HG02759 (cell line): ENCODE results near the gene B3GAT3.
"Not testable (repeated sequence)": the region's sequence is repeated elsewhere in the genome, so short reads cannot be mapped to it uniquely, and the experiment has no call there.

ENCODE experiments used
- ATAC-seq: cut with Tn5 transposase; IDR thresholded peaks from one replicate; pipeline ENCODE4 v1.9.1; 2021; ENCODE audit warnings: mild to moderate bottlenecking, moderate library complexity; ENCODE audit not compliant: unreplicated experiment

B3GAT3 gene

DNA sequence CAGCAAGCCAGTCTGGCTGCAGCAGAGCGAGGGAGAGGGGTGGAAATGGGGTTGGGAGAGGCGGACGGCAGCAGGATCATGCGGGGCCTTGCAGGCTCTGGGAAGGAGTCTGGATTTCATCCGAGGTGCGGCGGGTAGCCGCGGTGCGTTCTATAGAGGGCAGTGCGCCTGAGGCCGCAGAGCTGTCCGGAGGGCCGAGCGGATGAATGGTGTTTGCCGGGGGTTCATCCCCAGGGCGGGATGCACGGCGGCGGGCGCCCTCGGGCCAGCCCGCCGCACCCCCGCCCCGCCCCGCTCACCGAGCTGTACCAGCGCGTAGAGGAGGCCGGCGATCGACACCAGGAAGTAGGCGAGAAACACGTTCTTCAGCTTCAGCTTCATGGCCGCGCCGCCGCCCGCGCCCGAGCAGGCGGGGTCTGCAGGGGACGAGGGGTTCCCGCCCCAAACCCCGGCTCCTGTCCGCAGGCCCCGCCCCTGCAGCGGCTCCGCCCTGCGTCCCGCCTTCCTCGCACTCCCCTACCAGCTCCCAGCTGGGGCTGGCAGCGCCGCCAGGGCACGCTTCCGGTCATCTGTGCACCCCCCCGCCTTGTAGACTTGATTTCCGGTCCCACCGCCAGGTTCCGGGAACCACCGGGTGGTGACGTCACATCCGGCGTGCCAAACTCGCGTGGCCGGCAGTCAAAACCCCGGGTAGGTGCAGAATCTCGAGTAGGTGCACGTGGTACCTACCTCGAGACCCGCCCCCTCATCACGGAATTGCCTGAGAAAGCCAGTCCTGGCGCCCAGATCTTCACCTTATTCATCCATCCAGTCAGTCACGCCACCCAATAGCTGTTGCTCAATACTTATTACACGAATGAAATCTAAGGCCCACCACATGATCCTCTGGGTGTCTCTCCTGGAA, at the start of gene B3GAT3:
Gene B3GAT3 (minus strand): TSS at position 420 of the 904 bp plus-strand sequence. CDS start 39 bp downstream, at position 381.
- peak; percentile 97 for ATAC-seq

DNA sequence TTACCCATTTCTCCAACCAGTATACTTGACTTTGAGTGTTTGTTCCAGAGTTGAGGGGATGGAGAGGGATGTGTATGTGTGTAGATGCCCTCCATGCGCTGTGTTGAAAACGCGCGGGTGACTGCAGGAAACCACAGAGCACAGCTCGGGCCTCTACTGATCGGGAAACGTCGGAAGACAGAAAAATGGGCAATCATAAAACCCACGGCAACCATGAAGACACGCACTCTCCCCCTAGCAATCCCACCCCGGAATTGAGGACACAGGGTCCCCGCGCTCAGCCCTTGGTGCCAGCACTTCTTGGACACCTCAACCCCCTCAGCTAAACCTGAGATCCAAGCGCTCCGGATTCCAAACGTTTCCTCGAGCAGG, 49.4 kb upstream of the B3GAT3 start:
- no peak for ATAC-seq

- ATAC-seq = no peak
Observed at GRCh38 chr11:62669420-62670161, 47.8 kb upstream of the B3GAT3 start.

DNA sequence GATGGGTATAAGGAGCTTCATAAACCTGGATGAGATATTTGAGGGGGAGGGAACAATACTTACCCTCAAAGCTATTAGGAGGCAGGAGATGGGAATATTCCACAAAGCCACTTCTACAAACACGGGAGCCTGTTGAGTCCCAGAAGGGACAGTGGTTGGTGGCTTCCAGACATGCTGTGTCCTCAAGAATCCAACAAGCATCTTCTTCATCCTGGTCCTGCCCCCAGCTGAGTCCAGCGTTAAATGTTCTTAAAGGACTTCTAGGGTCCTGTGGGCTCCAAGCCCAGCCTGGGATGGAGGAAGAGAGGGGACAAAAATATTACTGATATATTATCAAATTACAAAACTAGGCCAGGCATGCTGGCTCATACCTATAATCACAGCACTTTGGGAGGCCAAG, 45.7 kb upstream of the B3GAT3 start:
- ATAC-seq = no peak

DNA sequence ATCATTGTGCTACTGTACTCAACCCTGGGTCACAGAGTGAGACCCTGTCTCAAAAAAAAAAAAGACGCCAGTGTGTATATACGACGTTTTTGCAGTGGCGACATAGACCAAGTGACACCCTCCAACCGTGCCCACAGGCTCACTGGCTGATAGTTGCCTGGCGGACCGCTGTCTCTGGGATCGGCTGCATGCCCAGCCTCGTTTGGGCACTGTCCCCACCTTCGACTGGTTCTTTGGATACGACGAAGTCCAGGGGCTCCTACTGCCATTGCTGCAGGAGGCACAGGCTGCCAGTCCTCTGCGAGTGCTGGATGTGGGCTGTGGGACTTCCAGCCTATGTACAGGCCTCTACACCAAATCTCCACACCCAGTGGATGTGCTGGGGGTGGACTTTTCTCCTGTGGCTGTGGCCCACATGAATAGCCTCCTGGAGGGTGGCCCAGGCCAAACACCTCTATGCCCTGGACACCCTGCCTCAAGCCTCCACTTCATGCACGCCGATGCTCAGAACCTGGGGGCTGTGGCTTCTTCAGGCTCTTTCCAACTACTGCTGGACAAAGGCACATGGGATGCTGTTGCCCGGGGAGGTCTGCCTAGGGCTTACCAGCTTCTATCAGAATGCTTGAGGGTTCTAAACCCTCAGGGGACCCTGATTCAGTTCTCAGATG, 44.6 kb upstream of the B3GAT3 start:
- ATAC-seq = no peak

- ATAC-seq = peak; percentile 5
Observed at GRCh38 chr11:62665599-62666258, 43.9 kb upstream of the B3GAT3 start.

- ATAC-seq = peak; percentile 89
Observed at GRCh38 chr11:62665075-62665598, 43.4 kb upstream of the B3GAT3 start, which contains the start of the genes C11orf98 and CSKMT. Gene C11orf98 (minus strand): TSS chr11:62665210. CDS start chr11:62665169, 41 bp downstream. Gene CSKMT (plus strand): TSS chr11:62665312. CDS start chr11:62665880, 568 bp downstream.

GRCh38 chr11:62664405-62665074, 42.8 kb upstream of the B3GAT3 start:
- peak; percentile 17 for ATAC-seq

- ATAC-seq = no peak
Observed at GRCh38 chr11:62656796-62657429, 35.1 kb upstream of the B3GAT3 start.

- no peak for ATAC-seq
Observed at GRCh38 chr11:62654297-62654696, 32.5 kb upstream of the B3GAT3 start.

DNA sequence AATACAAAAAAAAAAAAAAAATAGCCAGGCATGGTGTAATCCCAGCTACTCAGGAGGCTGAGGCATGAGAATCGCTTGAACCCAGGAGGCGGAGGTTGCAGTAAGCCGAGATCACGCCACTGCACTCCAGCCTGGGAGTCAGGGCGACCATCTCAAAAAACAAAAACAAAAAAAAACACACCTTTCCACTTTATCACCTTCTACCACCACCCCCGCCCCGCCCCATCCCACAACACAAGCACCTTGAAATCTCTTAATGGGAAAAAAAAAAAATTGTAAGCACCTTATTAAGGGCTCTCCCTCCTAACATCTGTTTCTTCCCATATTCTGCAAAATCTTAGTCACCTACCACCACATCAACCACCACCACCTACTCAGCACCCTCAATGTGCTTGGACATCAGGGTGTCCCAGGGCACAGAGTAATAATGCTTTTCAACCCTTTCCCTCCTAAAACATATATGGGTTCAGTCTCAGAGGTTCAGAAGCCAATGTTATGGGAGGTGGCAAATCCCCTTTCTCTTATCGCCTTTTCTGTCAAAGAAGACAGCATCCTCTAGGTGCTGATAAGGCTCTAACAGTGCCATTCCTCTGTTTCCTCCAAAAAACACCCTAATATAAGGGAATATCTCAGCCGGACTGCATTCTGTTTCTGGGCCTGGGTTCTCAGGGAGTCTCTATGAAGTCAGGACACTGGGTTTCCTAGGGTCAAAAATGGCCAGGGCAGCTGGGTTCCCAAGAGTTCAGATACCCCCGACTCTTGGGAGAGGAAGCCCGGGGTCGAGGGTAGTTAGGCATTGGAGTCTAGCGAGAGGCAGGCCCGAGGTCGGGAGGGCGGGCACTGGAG, 30.6 kb upstream of the B3GAT3 start:
- no peak for ATAC-seq

GRCh38 chr11:62650283-62650682, 28.5 kb upstream of the B3GAT3 start:
- ATAC-seq = not testable (repeated sequence)

DNA sequence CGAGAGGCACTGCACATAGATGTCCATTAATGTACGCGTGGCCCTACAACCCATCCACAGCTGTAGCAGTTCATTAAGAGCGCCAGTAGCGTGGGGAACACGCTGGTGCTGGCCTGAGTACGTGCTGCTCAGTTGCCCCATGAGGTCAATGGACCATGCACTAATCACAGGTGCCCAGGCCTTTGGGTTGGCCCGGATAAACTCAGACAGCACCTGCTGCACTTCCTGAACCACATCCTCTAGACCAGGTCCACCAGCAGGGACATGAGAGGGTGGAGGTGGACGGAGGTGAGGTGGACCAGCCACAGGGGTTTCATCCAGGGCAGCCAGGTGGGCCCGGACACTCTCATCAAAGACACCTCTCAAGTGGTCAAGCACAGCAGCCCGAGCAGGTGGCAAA, 27.7 kb upstream of the B3GAT3 start:
- ATAC-seq = no peak

GRCh38 chr11:62648967-62649364, 27.2 kb upstream of the B3GAT3 start:
- no peak for ATAC-seq

DNA sequence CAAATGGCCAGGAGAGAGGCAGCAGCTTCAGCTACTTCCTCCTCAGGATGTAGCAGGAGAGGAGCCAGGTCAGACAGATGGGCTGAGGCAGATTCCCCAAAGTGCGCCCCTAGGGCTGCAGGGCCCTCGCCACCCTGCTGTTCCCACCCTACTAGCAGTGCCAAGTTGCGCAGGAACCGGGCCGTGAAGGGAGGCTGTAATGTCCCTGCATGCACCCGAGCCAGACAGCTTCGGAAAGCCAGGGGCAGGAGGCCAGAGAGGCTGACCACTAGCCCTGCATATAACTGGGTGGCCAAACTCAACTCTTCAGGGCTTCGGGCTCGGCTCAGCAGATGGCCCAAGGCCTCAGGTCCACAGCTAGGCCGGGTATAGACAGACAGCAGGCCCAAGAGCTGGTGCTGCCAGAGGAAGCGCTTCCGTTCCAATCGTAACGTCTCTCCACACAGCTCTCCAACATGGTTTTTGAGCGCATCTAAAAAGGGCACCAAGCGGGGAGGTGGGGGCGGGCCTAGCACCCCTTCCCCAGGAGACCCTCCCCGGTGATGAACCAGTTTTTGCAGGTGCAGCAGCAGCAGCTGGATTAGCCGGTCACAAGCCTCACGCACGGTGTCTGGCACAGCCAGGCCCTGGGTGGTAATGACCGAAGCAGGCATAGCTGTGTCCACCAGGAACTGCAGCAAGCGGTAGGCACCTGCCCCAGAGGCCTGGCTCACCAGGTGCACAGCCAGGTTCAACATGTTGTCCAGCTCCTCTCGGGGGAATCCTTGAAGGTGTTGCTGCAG, 26.6 kb upstream of the B3GAT3 start:
- no peak for ATAC-seq

DNA sequence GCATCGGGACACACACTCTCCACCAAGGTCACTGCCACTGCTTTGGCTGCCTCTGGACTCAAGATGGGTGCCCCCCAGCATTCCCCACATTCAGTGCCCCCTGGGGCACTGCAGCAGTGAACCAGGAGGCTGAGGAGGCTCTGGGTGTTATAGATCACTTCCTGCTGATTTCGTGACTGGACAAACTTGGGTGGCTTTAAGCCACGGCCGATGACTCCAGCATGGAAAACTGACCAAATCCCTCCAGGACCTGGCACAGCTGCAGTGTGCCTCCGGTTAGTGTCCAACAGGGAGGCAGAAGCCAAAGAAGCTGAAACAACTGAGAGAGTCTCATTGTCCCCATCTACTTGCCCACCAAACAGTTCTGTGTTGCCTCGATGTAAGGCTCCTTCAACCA, 25.8 kb upstream of the B3GAT3 start:
- ATAC-seq = no peak

GRCh38 chr11:62646825-62647608, 25.2 kb upstream of the B3GAT3 start:
- ATAC-seq = no peak
